ENCODE data around the gene NIT1. TPM values are rescaled to one million over a fixed set of nuclear protein-coding genes. Genes with fewer than 3 reads are reported as not detected.
A peak's percentile ranks its signal among the peaks of the same experiment; 100 is the strongest.

NIT1 gene
- total RNA-seq, 1 experiment from 2014 or later: 65.9 TPM

- POLR2A ChIA-PET: interaction anchor here (0.6 to 0.8 kb wide), 3 partner anchors 12 to 847 kb away, joined by 3 to 4 read pairs (median 3); partner anchors contain the start of gene DEDD
- Histone ChIP-seq H3K9me3 (ENCODE audit: control insufficient read depth in 1 of 2, insufficient read depth in 1 of 2, low read depth in 1 of 2, low read length in 2 of 2) (no peaks in the 10 kb centered on the region), H3K27me3 (ENCODE audit: insufficient read depth, low read length) (no peaks in the 10 kb centered on the region), H3K9ac (ENCODE audit: low read length) (no peak overlapping the region), H4K20me1 (ENCODE audit: insufficient read depth) (no peaks in the 10 kb centered on the region), H3K9me2 (ENCODE audit: insufficient read depth) (no peaks in the 10 kb centered on the region), H3K4me1 (ENCODE audit: control insufficient read depth in 1 of 2, insufficient read depth in 2 of 2, low read length in 2 of 2) (peaks cover 16 to 30% of the 10 kb centered on the region in 2 experiments), H3K79me2 (ENCODE audit: insufficient read depth, low read length) (peaks cover 54% of the 10 kb centered on the region), H3K4me2 (ENCODE audit: low read length) (no peak overlapping the region), H3K4me3 (replicated peaks in 1 of 2; ENCODE audit: low read depth in 1 of 2, low read length in 2 of 2) (no peak overlapping the region), H2AFZ (ENCODE audit: low read depth, low read length, poor library complexity, severe bottlenecking) (no peak overlapping the region), H3K36me3 (ENCODE audit: control insufficient read depth in 1 of 2, insufficient read depth in 2 of 2, low read length in 2 of 2) (peaks cover 17 to 49% of the 10 kb centered on the region in 2 experiments), H3K27ac (ENCODE audit: low read depth, low read length) (no peak overlapping the region)
- RAD21 ChIA-PET (ENCODE audit: low non-redundant PET in 1 of 2, low total read pairs in 2 of 2, uncharacterized antibody in 2 of 2, unreplicated experiment in 2 of 2): no interaction called here
- intact Hi-C loops (cut with micrococcal nuclease): no loop called here
- ATAC-seq (no peak), DNase-seq (ENCODE audit: low read depth, low spot score) (no peak)
- no TSS peak for BruUV-seq (replicated peaks)
- CTCF ChIA-PET: no interaction called here
- TF ChIP-seq ZFX (IDR thresholded peaks at IDR 0.05): no peak
- peak; percentile 15; the same call in 1 of the 2 replicates for TF ChIP-seq POLR2AphosphoS5 (IDR thresholded peaks at IDR 0.05; ENCODE audit: low read depth, low read length)
- TF ChIP-seq, protein P1, sequence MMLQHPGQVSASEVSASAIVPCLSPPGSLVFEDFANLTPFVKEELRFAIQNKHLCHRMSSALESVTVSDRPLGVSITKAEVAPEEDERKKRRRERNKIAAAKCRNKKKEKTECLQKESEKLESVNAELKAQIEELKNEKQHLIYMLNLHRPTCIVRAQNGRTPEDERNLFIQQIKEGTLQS (IDR thresholded peaks at IDR 0.05): no peak
- TF ChIP-seq YY1 (IDR thresholded peaks at IDR 0.05; ENCODE audit: extremely low read depth, insufficient replicate concordance, low read depth, low read length): no peak
- TF ChIP-seq, protein P2, sequence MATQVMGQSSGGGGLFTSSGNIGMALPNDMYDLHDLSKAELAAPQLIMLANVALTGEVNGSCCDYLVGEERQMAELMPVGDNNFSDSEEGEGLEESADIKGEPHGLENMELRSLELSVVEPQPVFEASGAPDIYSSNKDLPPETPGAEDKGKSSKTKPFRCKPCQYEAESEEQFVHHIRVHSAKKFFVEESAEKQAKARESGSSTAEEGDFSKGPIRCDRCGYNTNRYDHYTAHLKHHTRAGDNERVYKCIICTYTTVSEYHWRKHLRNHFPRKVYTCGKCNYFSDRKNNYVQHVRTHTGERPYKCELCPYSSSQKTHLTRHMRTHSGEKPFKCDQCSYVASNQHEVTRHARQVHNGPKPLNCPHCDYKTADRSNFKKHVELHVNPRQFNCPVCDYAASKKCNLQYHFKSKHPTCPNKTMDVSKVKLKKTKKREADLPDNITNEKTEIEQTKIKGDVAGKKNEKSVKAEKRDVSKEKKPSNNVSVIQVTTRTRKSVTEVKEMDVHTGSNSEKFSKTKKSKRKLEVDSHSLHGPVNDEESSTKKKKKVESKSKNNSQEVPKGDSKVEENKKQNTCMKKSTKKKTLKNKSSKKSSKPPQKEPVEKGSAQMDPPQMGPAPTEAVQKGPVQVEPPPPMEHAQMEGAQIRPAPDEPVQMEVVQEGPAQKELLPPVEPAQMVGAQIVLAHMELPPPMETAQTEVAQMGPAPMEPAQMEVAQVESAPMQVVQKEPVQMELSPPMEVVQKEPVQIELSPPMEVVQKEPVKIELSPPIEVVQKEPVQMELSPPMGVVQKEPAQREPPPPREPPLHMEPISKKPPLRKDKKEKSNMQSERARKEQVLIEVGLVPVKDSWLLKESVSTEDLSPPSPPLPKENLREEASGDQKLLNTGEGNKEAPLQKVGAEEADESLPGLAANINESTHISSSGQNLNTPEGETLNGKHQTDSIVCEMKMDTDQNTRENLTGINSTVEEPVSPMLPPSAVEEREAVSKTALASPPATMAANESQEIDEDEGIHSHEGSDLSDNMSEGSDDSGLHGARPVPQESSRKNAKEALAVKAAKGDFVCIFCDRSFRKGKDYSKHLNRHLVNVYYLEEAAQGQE (IDR thresholded peaks at IDR 0.05; ENCODE audit: low read depth): no peak
- TF ChIP-seq RAD21 (IDR thresholded peaks at IDR 0.05; ENCODE audit: low read depth): no peak
- no peak for TF ChIP-seq EZH2 (IDR thresholded peaks at IDR 0.05)
- TF ChIP-seq CTCF (IDR thresholded peaks at IDR 0.05 in 2 of 3, conservative IDR thresholded peaks at IDR 0.05 in 1 of 3; ENCODE audit: borderline replicate concordance in 1 of 3, insufficient read depth in 1 of 3, low read depth in 2 of 3, low read length in 2 of 3): no peak
Observed at GRCh38 chr1:161121042-161121650, 3.2 kb downstream of the NIT1 start.

Measured in HCT116 (cell line).